ENCODE data around the gene ATG5.
A peak's percentile ranks its signal among the peaks of the same experiment; 100 is the strongest.

ATG5 gene

GRCh38 chr6:106169517-106169916 lies 156.0 kb downstream of the ATG5 start:
- no peak for DNase-seq (ENCODE audit: low read depth, low spot score)
- in situ Hi-C loops (cut with HindIII; ENCODE audit: low sequenced_read_pairs) = no loop called here
- TF ChIP-seq CTCF (IDR thresholded peaks at IDR 0.05; ENCODE audit: low read depth, low read length) = no peak
- H3K4me3 ChIP-seq (ENCODE audit: low read depth, low read length) = no peak overlapping the region

GRCh38 chr6:106168097-106168888 lies 157.3 kb downstream of the ATG5 start:
- H3K4me3 ChIP-seq (ENCODE audit: low read depth, low read length) = no peak overlapping the region
- no peak for DNase-seq (ENCODE audit: low read depth, low spot score)
- in situ Hi-C loops (cut with HindIII; ENCODE audit: low sequenced_read_pairs) = no loop called here
- TF ChIP-seq CTCF (IDR thresholded peaks at IDR 0.05; ENCODE audit: low read depth, low read length) = no peak

GRCh38 chr6:106167096-106167814 lies 158.3 kb downstream of the ATG5 start:
- in situ Hi-C loops (cut with HindIII; ENCODE audit: low sequenced_read_pairs) = no loop called here
- no peak for TF ChIP-seq CTCF (IDR thresholded peaks at IDR 0.05; ENCODE audit: low read depth, low read length)
- no peak overlapping the region for H3K4me3 ChIP-seq (ENCODE audit: low read depth, low read length)
- DNase-seq (ENCODE audit: low read depth, low spot score) = no peak

GRCh38 chr6:106165885-106166485 lies 159.6 kb downstream of the ATG5 start:
- DNase-seq (ENCODE audit: low read depth, low spot score) = peak; percentile 43
- no peak for TF ChIP-seq CTCF (IDR thresholded peaks at IDR 0.05; ENCODE audit: low read depth, low read length)
- no peak overlapping the region for H3K4me3 ChIP-seq (ENCODE audit: low read depth, low read length)
- in situ Hi-C loops (cut with HindIII; ENCODE audit: low sequenced_read_pairs) = no loop called here

- DNase-seq (ENCODE audit: low read depth, low spot score) = peak; percentile 70
- in situ Hi-C loops (cut with HindIII; ENCODE audit: low sequenced_read_pairs) = no loop called here
- H3K4me3 ChIP-seq (ENCODE audit: low read depth, low read length) = no peak overlapping the region
- TF ChIP-seq CTCF (IDR thresholded peaks at IDR 0.05; ENCODE audit: low read depth, low read length) = no peak
Measured at GRCh38 chr6:106163966-106164877, 161.3 kb downstream of the ATG5 start.

- TF ChIP-seq CTCF (IDR thresholded peaks at IDR 0.05; ENCODE audit: low read depth, low read length) = no peak
- no peak overlapping the region for H3K4me3 ChIP-seq (ENCODE audit: low read depth, low read length)
- in situ Hi-C loops (cut with HindIII; ENCODE audit: low sequenced_read_pairs) = no loop called here
- peak; percentile 91 for DNase-seq (ENCODE audit: low read depth, low spot score)
Measured at GRCh38 chr6:106163446-106163965, 162.1 kb downstream of the ATG5 start.

Measured in astrocyte of the spinal cord (primary cell).